MCF 10A (cell line): ENCODE results near the gene MTREX. TPM values are rescaled to one million over a fixed set of nuclear protein-coding genes. Genes with fewer than 3 reads are reported as not detected.
A peak's percentile ranks its signal among the peaks of the same experiment; 100 is the strongest.

Experiments
- BruUV-seq: library from RNA; stranded (reverse); fragments of 400-500 nt; replicated peaks from 2 replicates; lab custom pipeline; 2021; lab: Mats Ljungman, UMichigan
- CTCF ChIA-PET: fragments of 300-600 bp; sonication (Branson Sonifier 250); formaldehyde crosslinking; extraction: SDS; loops from one replicate; lab custom pipeline; 2021; ENCODE audit warnings: antibody characterized with exemption, inconsistent platforms; lab: Yijun Ruan, JAX
- POLR2A ChIA-PET: fragments of 300-600, 350-650 bp; sonication (Branson Sonifier 250); formaldehyde crosslinking; extraction: SDS; loops from one replicate; lab custom pipeline; 2020; ENCODE audit warnings: antibody characterized with exemption, inconsistent platforms; lab: Yijun Ruan, JAX
- DNase-seq: peaks from one replicate; pipeline ENCODE4 v3.0.0-alpha.2; 2018; ENCODE audit not compliant: unreplicated experiment
- H3K27ac Mint-ChIP-seq: one replicate; pipeline ENCODE4 v1.8.0; 2022; ENCODE audit warnings: mild to moderate bottlenecking, low read depth, mixed read lengths; ENCODE audit not compliant: unreplicated experiment
- H3K27me3 Mint-ChIP-seq: one replicate; pipeline ENCODE4 v1.8.0; 2022; ENCODE audit warnings: mixed read lengths; ENCODE audit not compliant: insufficient read depth, unreplicated experiment
- H3K36me3 Mint-ChIP-seq: one replicate; pipeline ENCODE4 v1.8.0; 2022; ENCODE audit warnings: mild to moderate bottlenecking, moderate library complexity, mixed read lengths; ENCODE audit not compliant: insufficient read depth, unreplicated experiment
- H3K4me1 Mint-ChIP-seq: one replicate; pipeline ENCODE4 v1.8.0; 2022; ENCODE audit warnings: mixed read lengths; ENCODE audit not compliant: insufficient read depth, unreplicated experiment
- H3K4me3 Mint-ChIP-seq: one replicate; pipeline ENCODE4 v1.8.0; 2022; ENCODE audit warnings: mild to moderate bottlenecking, moderate library complexity, mixed read lengths; ENCODE audit not compliant: unreplicated experiment
- H3K9me3 Mint-ChIP-seq: one replicate; pipeline ENCODE4 v1.8.0; 2022; ENCODE audit warnings: mixed read lengths; ENCODE audit not compliant: unreplicated experiment
- CTCF ChIP-seq: fragments of 200-600 bp; IDR thresholded peaks from one replicate; pipeline ENCODE4 v1.8.0; 2022; ENCODE audit warnings: antibody characterized with exemption, mild to moderate bottlenecking; ENCODE audit not compliant: unreplicated experiment
- intact Hi-C: fragments of 100-400 bp; cut with micrococcal nuclease; formaldehyde crosslinking; loops from 2 replicates; pipeline ENCODE4 v1.14.1; 2022
- total RNA-seq: library from RNA; stranded (reverse); gene quantifications from 2 replicates; pipeline ENCODE4 v1.2.3, GENCODE V29; 2022

MTREX gene
- total RNA-seq, 1 experiment from 2014 or later: 118 TPM

GRCh38 chr5:55407059-55407684 lies 99.4 kb downstream of the MTREX start:
- H3K4me1 Mint-ChIP-seq: no peaks in the 10 kb centered on the region
- no peaks in the 10 kb centered on the region for H3K27me3 Mint-ChIP-seq
- ChIA-PET CTCF (interaction anchor here (0.6 to 3.1 kb wide), 10 partner anchors 11 to 501 kb away, joined by 3 to 20 read pairs (median 3); no protein-coding TSS in a partner anchor), POLR2A (no interaction called here)
- H3K36me3 Mint-ChIP-seq: peaks cover 40% of the 10 kb centered on the region
- H3K9me3 Mint-ChIP-seq: no peaks in the 10 kb centered on the region
- peak; percentile 59 for TF ChIP-seq CTCF
- intact Hi-C loops: loop anchor here (1.0 to 2.0 kb wide), 3 partner anchors 62 to 514 kb away; no protein-coding TSS in a partner anchor
- peak overlapping the region; percentile 53 for H3K27ac Mint-ChIP-seq
- H3K4me3 Mint-ChIP-seq: no peak overlapping the region
- BruUV-seq: no TSS peak
- DNase-seq: peak; percentile 54

- no peaks in the 10 kb centered on the region for H3K9me3 Mint-ChIP-seq
- CTCF ChIA-PET: interaction anchor here (0.6 to 1.1 kb wide), 3 partner anchors 28 to 140 kb away, joined by 3 to 4 read pairs (median 3); no protein-coding TSS in a partner anchor
- POLR2A ChIA-PET: no interaction called here
These were observed 100.2 kb downstream of the MTREX start for GRCh38 chr5:55407984-55408383.

GRCh38 chr5:55409775-55410174 lies 102.0 kb downstream of the MTREX start:
- Mint-ChIP-seq H3K27ac (no peak overlapping the region), H3K4me1 (no peaks in the 10 kb centered on the region), H3K9me3 (no peaks in the 10 kb centered on the region), H3K27me3 (no peaks in the 10 kb centered on the region), H3K4me3 (no peak overlapping the region), H3K36me3 (peaks cover 37% of the 10 kb centered on the region)
- intact Hi-C loops: no loop called here
- ChIA-PET POLR2A (interaction anchor here (0.9 to 1.6 kb wide), 2 partner anchors 12 to 269 kb away, joined by 3 to 4 read pairs; no protein-coding TSS in a partner anchor), CTCF (interaction anchor here (1.1 kb wide), 1 partner anchor 11 kb away, joined by 3 read pairs; no protein-coding TSS in a partner anchor)
- BruUV-seq: no TSS peak
- no peak for TF ChIP-seq CTCF
- no peak for DNase-seq

More at GRCh38 chr5:55407984-55408383, 100.2 kb downstream of the MTREX start:
- Mint-ChIP-seq H3K4me1 (no peaks in the 10 kb centered on the region), H3K27me3 (no peaks in the 10 kb centered on the region), H3K27ac (peak overlapping the region; percentile 53), H3K4me3 (no peak overlapping the region), H3K36me3 (peaks cover 38% of the 10 kb centered on the region)
- DNase-seq: no peak
- BruUV-seq: no TSS peak
- intact Hi-C loops: loop anchor here (1.0 to 2.0 kb wide), 3 partner anchors 63 to 513 kb away; no protein-coding TSS in a partner anchor
- TF ChIP-seq CTCF: no peak

GRCh38 chr5:55410845-55411244 lies 103.1 kb downstream of the MTREX start:
- intact Hi-C loops: no loop called here
- Mint-ChIP-seq H3K27me3 (no peaks in the 10 kb centered on the region), H3K36me3 (peaks cover 36% of the 10 kb centered on the region), H3K27ac (no peak overlapping the region), H3K4me3 (no peak overlapping the region), H3K9me3 (no peaks in the 10 kb centered on the region), H3K4me1 (no peaks in the 10 kb centered on the region)
- DNase-seq: no peak
- no peak for TF ChIP-seq CTCF
- no TSS peak for BruUV-seq
- POLR2A ChIA-PET: interaction anchor here (1.6 kb wide), 1 partner anchor 13 kb away, joined by 3 read pairs; no protein-coding TSS in a partner anchor
- CTCF ChIA-PET: no interaction called here
